Left kidney (tissue), 8 donors: ENCODE results near the gene EGFL6. TPM values are rescaled to one million over a fixed set of nuclear protein-coding genes. Genes with fewer than 3 reads are reported as not detected.

Experiments used
- DNase-seq: peaks from one replicate; pipeline ENCODE4 v3.0.0-alpha.2; 2013
- long read RNA-seq, 8 donors: transcript quantifications; one replicate each; lab custom pipeline, GENCODE V29; 2026
- polyA plus RNA-seq: library from polyadenylated mRNA; unstranded; fragments of 120-200 nt; gene quantifications from one replicate; pipeline ENCODE4 v1.2.1, GENCODE V29; 2013; ENCODE audit not compliant: insufficient read length

Gene EGFL6, protein sequence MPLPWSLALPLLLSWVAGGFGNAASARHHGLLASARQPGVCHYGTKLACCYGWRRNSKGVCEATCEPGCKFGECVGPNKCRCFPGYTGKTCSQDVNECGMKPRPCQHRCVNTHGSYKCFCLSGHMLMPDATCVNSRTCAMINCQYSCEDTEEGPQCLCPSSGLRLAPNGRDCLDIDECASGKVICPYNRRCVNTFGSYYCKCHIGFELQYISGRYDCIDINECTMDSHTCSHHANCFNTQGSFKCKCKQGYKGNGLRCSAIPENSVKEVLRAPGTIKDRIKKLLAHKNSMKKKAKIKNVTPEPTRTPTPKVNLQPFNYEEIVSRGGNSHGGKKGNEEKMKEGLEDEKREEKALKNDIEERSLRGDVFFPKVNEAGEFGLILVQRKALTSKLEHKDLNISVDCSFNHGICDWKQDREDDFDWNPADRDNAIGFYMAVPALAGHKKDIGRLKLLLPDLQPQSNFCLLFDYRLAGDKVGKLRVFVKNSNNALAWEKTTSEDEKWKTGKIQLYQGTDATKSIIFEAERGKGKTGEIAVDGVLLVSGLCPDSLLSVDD
- polyA plus RNA-seq: 23.1 TPM
- long read RNA-seq, donor 1, partial matches to known transcripts: 13 of 15 reads
- long read RNA-seq, donor 1, other reads (novel, unspliced or antisense): 0 of 15 reads
- long read RNA-seq, donor 2, partial matches to known transcripts: 6 of 8 reads
- long read RNA-seq, donor 2, other reads (novel, unspliced or antisense): 0 of 8 reads
- long read RNA-seq, donor 3, partial matches to known transcripts: 5 of 10 reads
- long read RNA-seq, donor 3, other reads (novel, unspliced or antisense): 0 of 10 reads
- long read RNA-seq, donor 4: 0 reads
- long read RNA-seq, donor 5, transcript EGFL6-202 (12 exons, 2,385 nt): major isoform, 5 of 42 reads
- long read RNA-seq, donor 5, partial matches to known transcripts: 33 of 42 reads
- long read RNA-seq, donor 5, other reads (novel, unspliced or antisense): 0 of 42 reads
- long read RNA-seq, donor 6, partial matches to known transcripts: 0 of 2 reads
- long read RNA-seq, donor 6, other reads (novel, unspliced or antisense): 0 of 2 reads
- long read RNA-seq, donor 7, partial matches to known transcripts: 0 of 5 reads
- long read RNA-seq, donor 7, other reads (novel, unspliced or antisense): 0 of 5 reads
- long read RNA-seq, donor 8, partial matches to known transcripts: 0 of 2 reads
- long read RNA-seq, donor 8, other reads (novel, unspliced or antisense): 0 of 2 reads

DNA sequence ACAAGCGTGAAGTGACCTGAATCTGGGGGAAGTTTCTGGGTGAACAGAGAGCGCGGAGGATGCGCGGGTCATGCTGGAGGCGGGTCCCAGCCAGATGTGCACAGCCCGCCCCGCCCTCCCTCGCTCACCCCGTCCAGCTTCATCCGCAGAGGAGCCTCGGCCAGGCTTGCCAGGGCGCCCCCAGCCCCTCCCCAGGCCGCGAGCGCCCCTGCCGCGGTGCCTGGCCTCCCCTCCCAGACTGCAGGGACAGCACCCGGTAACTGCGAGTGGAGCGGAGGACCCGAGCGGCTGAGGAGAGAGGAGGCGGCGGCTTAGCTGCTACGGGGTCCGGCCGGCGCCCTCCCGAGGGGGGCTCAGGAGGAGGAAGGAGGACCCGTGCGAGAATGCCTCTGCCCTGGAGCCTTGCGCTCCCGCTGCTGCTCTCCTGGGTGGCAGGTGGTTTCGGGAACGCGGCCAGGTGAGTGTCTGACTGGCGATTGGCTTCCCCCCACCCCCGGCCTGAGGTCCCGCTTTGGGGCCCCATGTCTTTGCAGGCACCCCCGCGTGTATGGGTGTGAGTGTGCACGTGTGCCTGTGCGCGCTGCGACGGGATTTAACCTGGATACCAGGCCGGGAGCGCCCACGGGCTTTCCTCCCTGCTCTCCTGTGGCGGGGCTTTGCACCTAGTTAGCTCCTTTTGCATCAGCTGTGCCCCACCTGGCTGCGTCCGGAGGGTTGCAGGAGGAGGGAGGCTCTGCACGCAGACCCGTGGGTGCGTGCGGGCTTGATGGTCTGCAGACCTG, at the start of gene EGFL6:
TSS of gene EGFL6 (plus strand) at position 123 of the 782 bp plus-strand sequence. CDS start at position 384, 261 bp downstream.
- DNase-seq: no peak

DNA sequence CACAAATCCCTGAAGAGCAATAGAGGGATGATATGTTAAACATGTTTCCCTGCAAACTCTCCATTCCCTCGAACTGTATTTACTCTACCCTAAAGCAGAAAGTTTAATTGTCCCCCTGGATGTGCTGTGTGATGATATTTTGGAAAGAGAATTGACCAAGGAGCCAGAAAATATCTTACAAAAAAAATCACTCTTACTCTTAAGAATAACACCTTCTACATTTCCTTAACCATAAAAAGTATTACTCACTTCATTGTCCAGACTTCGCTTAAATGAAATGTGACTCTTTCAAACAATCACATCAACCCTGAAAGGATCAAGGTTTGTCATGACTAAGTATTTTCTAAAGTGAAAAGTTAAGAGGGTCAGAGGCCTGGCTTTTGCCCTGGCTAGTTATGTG, 49.0 kb upstream of the EGFL6 start:
- DNase-seq: no peak

DNA sequence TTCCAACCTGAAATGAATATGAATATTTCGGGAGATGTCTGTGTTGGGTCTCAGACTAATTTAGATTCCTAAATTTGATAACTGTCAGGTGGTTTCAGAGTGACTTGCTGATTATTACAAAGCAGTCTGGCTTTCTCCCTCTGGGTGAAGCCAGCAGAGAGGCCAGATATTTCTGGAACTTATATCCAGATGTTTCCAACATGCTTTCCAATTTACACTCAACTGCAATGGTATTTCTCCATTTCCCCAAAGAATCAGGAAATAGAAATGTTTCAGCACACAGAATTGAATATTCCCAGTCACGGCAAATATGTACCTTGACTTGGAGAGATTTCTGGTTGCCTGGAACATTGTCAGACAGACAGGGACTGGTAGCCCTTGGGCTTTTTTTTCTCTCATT, 48.5 kb upstream of the EGFL6 start:
- no peak for DNase-seq

DNA sequence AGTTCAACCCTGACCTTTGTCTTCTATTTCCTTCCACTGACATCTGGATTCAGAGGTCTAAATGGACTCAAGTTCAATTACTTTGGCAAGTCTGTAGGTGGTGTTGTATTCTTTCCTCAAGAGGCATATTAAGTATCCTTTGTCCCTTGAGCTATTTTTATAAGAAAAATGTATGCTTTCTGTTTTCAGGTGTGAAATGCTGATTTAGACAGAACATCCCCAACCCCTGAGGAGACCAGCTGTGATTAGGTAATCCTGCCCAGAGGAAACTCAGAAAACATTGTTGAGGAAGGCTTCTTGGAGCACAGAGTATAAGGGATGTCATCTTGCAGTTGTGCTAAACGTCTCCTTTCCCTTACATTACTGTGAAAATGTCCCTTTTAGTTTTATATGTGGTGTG, 46.6 kb upstream of the EGFL6 start:
- DNase-seq: no peak

DNA sequence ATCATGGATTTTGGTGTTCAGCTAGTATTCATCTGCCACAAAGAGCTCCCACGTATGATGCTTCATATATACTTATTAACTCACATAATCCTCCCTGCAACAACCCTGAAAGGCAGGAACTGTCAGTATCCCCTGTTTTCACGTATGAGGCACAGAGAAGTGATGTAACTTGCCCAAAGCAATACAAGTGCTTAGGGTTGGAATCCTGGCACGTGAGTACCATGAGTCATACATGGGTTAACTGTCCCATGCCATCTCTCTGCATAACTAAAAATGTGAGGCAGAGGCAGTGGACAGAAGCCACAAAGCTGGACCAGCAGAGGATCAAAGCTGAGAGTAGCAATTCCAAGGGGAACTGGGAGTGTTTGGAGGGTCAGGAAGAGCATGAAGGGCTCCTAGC, 35.7 kb upstream of the EGFL6 start:
- no peak for DNase-seq

DNA sequence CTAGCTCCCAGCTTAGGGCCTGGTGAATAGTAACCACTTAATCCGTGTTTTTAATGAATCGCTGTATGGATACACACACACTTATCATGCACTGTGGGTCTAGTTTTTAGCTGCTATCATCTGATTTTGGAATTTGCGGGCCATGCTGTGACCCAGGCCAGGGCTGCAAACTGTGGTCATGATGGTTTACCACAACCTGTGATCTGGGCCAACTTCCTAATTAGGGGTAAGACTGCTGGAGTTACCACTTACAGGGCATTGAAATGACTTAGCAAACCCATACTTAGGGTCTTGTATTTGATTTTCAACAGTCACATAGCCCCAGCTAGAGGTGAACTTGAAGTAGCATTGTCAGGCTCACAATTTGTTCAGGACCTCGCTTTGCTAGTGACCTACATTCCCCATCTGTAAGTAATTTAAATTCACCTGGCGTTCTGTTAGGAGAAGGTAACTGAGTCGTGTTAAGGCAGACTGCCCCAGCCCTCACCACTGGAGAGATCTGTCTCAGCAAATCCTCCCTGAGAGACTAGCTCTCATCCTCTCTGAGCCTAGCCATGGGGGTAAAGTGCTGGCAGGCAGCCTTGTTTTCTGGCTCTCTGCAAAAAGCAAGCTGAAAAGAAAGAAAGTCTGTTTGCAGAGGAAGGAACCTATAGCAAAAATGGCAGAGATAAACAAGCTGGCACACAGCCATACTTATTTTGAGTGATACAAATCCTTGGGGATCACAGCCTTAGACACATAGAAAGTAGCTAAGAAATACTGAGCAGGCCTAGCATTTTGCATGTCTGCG, 33.8 kb upstream of the EGFL6 start:
- DNase-seq: no peak

DNA sequence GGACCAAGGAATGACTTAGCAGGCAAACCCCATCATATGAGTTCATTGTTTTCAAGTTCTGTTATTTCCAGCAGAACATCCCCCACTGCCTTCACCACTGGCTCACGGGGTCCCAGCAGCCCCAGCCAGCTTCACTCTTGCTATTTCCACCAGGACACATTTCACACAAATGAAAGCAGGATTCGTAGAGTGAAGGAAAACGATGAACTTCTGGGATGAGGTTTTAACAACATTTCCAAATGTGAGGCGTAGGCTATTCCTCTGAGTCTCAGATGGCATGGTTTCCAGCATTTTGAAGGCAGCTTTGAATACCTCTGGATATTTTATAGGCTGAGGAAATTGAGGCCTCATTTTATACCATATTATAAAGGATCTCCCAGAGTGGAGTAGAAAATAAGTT, 32.9 kb upstream of the EGFL6 start:
- no peak for DNase-seq

DNA sequence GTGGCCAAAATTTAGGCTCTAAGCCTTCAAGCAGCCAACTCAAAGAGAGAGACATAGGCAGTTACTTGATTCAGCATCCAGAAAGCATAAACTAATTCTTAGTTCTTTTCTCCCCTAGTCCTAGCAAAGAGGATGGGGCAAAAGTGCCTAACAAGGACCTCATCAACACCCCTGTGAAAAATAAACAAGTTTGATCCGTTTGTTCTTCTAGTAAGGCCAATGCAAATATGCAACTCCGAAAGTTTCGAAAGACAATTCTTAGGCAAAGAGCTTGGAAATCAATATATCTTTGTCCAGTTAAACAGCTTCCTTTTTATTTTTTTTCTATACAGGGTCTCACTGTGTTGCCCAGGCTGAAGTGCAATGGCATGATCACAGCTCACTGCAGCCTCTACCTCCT, 31.0 kb upstream of the EGFL6 start:
- no peak for DNase-seq

DNA sequence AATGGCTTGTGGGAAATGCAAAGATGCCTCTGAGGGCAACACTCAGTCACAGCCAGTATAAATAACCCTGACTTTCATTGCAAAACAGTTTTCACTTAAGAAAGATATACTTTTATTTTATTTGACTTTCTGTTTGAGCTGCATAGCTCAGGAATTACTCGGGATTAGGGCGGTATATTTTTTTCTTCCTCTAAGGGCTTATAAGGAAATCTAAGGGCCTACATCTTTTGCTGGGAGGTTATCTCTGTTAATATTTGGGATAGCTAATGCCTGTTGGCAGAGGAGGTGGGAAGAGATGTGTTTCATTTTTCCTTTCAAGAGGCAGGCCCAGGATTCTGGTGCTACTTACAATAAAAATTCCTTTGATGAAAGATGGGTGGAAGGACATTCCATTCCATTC, 28.8 kb upstream of the EGFL6 start:
- DNase-seq: no peak

DNA sequence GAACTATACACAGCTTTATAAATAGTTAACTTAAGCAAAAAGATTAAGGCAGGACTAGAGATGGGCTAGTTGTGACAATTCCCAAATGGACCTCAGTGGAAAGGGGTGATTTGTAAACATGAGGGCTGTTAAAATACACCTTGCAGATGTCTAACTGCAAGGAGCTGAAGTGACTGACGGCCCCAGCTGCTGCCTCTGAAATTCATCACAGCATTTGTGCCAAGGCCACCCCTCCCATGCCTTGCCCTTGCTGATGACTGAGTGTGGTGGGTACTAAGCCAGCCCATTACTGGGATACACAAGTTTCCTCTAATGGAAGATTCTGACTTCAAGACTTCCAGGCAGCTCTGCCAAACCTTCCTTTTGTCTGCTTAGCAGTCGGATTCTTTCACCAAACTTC, 23.7 kb upstream of the EGFL6 start:
- DNase-seq: no peak

DNA sequence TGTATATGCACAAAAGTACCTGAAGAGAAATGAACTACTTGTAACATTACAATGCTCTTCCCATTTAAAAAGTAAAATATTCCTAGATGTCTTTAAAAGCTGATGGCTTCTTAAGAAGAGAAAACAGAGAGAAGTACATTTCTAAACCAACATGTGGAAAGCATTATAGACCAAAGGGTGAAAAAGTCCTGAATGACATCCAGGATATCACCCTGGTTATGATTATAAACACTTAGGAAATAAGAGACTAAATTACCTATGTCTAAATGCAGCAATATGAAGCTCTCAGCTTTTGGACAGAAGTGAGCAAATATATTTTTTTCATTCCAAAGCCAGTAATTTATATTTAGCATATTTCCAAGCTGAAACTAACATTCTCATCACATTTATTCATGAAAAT, 21.7 kb upstream of the EGFL6 start:
- no peak for DNase-seq

DNA sequence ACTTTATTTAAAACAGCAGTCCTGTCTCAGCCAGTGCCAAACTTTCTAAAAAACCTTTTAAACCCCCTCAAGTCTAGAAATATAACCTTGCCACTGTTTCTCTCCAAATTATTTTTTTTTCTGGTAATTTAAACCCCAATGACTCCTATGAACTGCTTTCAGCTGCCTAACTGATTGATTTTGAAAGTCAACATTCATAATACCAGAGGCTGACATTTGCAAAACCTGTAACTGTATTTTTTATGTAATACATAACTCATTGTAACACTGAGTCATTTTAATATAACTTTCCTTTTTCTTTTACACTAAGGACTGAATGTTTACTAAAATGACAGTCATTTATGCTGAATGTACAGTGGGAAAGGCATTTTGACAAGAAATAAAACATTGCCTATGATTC, 19.1 kb upstream of the EGFL6 start:
- no peak for DNase-seq

DNA sequence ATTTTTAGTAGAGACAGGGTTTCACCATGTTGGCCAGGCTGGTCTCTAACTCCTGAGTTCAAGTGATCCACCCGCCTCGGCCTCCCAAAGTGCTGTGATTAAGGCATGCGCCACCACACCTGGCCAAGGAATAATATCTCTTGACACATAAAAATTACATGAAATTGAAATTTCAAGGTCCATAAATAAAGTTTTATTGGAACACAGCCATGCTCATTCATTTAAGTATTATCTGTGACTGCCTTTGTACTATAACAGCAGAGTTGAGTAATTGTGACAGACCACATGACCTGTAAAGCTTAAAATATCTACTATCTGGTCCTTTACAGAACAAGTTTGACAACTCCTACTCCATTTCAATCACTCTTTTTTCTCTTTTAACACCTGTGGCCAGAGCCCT, 17.8 kb upstream of the EGFL6 start:
- DNase-seq: no peak

DNA sequence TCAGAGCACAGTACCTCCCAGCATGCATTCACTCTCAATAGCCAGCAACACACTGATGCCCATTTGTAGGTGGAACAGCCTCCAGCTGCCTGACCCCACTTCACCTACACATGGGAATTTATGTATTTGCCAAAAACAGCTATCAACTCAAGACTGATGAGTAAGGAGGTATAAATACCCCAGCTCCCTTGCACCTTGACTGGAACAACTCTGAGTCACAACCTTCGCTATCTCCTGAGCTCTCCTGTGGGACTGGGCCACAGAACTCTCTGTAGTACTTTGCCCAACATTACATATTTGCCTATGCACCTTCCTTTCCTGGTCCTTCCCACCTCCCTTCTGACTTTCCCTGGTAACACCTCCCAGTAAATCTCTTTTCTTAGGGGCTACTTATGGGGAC, 16.5 kb upstream of the EGFL6 start:
- no peak for DNase-seq

DNA sequence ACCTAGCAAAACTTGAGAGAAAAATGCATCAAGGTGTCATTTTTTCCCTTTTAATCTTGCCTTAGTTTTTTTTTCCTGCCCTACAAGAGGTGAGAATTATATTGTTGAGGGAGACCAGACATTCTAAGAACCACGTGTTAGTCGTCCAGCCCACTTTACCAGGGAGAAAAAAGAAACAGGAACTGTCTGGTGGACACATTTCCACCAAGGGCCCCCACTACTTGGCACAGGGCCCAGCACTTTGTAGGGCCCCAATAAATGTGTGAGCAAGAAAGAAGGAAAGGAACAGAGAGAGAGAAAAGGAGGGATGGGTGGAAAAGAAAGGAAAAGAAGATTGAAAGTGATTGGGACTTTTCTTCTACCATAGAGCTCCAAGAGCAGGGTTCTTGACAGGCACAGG, 3.9 kb upstream of the EGFL6 start:
- DNase-seq: no peak

DNA sequence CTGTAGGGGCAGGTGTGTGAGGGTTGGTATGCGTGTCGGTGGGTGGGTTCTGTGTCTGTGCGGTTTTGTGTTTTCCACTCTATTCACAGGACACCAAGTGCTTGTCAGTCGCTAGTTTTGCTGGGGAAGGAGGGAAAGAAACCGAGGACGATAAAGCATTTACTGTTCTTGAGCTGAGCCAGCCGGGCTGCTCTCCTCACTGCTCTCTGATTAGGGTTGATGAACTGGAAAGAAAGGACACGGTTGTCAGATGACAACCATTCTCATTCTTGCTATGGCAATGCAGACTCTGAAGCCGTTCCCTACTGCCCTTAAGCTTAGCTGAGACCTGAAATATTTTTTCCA, 832 bp downstream of the EGFL6 start:
- no peak for DNase-seq

DNA sequence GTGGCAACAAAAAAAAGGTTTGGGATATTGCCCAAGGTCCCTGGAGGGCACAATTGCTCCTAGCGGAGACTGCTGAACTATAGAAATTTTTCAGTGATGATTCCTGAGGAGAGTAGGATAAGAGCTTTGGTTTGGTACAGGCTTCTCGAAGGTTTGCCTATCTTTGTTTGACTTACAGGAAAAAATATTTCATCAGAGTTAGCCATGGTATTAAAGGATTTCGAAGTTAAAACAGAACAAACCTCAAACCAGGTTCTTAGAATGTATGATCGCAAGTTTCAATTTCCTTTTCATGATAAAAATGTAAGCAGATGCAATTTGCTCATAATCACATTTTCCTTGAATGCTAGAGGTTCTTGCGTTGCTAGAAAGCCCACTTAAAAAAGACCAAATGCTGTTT, 1.7 kb downstream of the EGFL6 start:
- DNase-seq: no peak

DNA sequence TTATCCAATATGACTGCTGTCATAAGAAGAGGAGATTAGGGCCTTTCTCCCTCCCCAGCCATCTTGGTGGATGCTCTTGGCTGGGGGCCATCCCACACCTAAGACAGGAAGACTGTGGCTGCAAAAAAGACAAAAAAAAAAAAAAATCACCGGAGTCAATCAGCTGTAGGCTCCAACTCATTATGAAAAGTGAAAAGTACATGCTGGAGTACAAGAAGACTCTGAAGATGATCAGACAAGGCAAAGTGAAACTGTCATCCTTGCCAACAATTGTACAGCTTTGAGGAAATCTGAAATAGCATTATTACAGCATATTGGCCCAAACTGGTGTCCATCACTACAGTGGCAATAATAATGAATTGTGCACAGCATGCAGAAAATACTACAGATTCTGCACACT, 5.2 kb downstream of the EGFL6 start:
- no peak for DNase-seq

DNA sequence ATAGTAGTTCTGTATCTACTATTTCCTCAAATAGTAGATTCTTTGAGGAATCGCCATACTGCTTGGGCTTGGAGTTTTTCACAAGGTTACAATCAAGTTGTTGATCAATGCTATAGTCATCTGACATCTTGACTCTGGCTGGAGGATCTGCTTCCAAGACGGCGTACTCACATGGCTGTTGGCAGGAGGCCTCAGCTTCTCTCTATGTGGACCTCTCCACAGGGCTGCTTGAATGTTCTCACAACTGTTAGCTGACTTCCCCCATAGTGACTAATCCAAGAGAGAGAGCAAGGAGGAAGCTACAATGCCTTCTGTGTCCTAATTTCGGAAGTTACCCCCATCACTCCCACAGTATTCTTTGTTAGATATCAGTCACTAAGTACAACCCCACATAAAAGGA, 10.3 kb downstream of the EGFL6 start:
- DNase-seq: no peak

DNA sequence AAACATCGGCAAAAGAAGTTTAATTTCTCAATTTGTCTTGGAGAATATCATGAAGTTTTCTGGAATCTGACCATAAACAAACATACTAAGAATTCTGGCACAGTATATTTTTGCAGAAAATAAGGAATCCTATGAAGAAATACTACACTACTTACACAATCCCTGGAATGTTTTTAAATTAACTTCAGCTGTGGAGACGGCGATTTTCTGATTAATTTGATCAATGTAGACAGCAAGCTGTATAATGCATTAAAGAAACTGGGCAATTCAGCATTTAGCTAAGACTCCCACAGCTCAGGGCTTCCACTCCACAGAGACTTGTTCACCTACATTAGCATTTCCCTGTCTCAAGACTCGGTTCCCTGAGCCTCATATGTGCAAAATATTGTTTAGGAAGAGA, 12.2 kb downstream of the EGFL6 start:
- no peak for DNase-seq
